Ectodermal cell (in vitro differentiated cells): ENCODE results near the gene IGFBP1.

Source experiments
- H3K27ac ChIP-seq: 2 replicates; pipeline ENCODE4 v1.7.0; 2013; ENCODE audit warnings: mild to moderate bottlenecking, low read depth, low read length; ENCODE audit not compliant: insufficient read depth, poor library complexity, severe bottlenecking
- H3K27me3 ChIP-seq: 2 replicates; pipeline ENCODE4 v1.7.0; 2013; ENCODE audit warnings: mild to moderate bottlenecking, low read length; ENCODE audit not compliant: insufficient read depth, control insufficient read depth, poor library complexity, severe bottlenecking
- H3K36me3 ChIP-seq: one replicate; pipeline ENCODE4 v1.7.0; 2013; ENCODE audit warnings: low read length; ENCODE audit not compliant: control insufficient read depth, insufficient read depth
- H3K4me1 ChIP-seq: one replicate; pipeline ENCODE4 v1.7.0; 2013; ENCODE audit warnings: low read length; ENCODE audit not compliant: control insufficient read depth, insufficient read depth
- H3K4me3 ChIP-seq: 2 replicates; pipeline ENCODE4 v1.7.0; 2013; ENCODE audit warnings: low read depth, low read length, control low read depth; ENCODE audit not compliant: insufficient read depth
- H3K9me3 ChIP-seq: 2 replicates; pipeline ENCODE4 v1.7.0; 2013; ENCODE audit warnings: mild to moderate bottlenecking, low read length, moderate library complexity; ENCODE audit not compliant: control insufficient read depth
- WGBS, 2 experiments: methylation state at CpG; one replicate each; pipeline ENCODE4 v1.1.7; 2013; ENCODE audit warnings: missing lambda C conversion rate in 2 of 2; 5-methylcytosine and 5-hydroxymethylcytosine counted together

The IGFBP1 gene

GRCh38 chr7:45865594-45866410, 22.5 kb upstream of the IGFBP1 start:
- Histone ChIP-seq H3K4me1 (no peaks in the 10 kb centered on the region), H3K9me3 (no peaks in the 10 kb centered on the region), H3K27ac (no peak overlapping the region), H3K36me3 (no peaks in the 10 kb centered on the region), H3K4me3 (no peak overlapping the region), H3K27me3 (no peaks in the 10 kb centered on the region)
- 86 to 88% methylated on average over 13 of the region's 13 CpGs for WGBS, 2 experiments

- H3K27ac ChIP-seq, result no peak overlapping the region
- no peaks in the 10 kb centered on the region for H3K9me3 ChIP-seq
- no peaks in the 10 kb centered on the region for H3K4me1 ChIP-seq
- H3K4me3 ChIP-seq, result no peak overlapping the region
- WGBS, 2 experiments, result 89 to 94% methylated on average over 2 of the region's 2 CpGs
- no peaks in the 10 kb centered on the region for H3K27me3 ChIP-seq
- no peaks in the 10 kb centered on the region for H3K36me3 ChIP-seq
Measured at GRCh38 chr7:45867471-45867870, 20.8 kb upstream of the IGFBP1 start.

GRCh38 chr7:45869426-45869825, 18.9 kb upstream of the IGFBP1 start:
- 79 to 93% methylated on average over 4 of the region's 4 CpGs for WGBS, 2 experiments
- Histone ChIP-seq H3K27me3 (no peaks in the 10 kb centered on the region), H3K27ac (no peak overlapping the region), H3K36me3 (no peaks in the 10 kb centered on the region), H3K4me1 (no peaks in the 10 kb centered on the region), H3K4me3 (no peak overlapping the region), H3K9me3 (no peaks in the 10 kb centered on the region)

DNA sequence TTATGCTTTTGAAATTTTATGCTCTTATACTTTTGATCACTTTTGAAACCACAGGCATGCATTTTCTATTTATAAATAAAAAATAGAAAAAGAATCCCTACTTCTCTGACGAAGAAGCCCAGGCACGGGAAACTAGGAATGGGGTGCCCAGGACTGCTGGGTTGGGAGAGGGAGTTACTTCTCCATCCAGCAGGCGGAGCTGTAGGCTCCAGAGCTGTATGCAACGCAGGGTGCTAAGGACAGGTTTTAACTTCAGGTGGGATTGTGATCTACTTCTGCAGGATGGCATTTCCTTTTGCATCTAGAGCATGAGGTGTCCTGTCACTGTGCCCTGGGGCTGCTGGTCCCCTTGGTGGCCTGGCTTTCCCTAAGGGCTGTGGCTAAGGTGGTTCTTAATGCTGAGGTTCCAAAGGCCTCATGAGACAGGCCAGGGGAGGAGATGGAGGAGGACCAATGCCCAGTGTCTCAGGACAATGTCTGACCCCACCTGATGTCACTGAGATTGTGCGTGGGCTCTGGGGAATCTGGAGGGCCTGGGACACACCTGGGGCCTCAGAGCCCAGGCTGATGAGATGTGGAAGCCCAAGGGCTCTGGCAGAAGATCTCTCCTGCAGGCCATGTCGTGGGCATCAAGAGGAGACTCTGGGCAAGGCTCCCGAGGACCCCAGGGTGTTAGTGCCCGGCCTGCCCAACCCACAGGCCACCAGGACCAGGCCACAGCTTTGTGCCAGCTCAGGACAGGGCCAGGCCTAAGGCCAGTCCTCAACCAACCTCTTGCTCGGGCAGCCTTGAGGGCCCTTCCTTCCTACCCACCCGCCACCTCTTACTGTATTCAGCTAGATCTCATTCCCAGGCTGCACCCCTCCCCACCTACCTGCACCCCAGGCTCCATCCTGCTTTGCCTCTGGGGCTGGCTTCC, 15.9 kb upstream of the IGFBP1 start:
- Histone ChIP-seq H3K4me1 (no peaks in the 10 kb centered on the region), H3K27ac (no peak overlapping the region), H3K36me3 (no peaks in the 10 kb centered on the region), H3K27me3 (no peaks in the 10 kb centered on the region), H3K4me3 (no peak overlapping the region), H3K9me3 (no peaks in the 10 kb centered on the region)
- 67 to 68% methylated on average over 10 of the region's 10 CpGs for WGBS, 2 experiments

GRCh38 chr7:45873035-45873354, 15.3 kb upstream of the IGFBP1 start, which contains the start of gene CCDC201:
Gene CCDC201 (minus strand): TSS chr7:45873082. CDS start chr7:45873007, 75 bp downstream.
- no peaks in the 10 kb centered on the region for H3K36me3 ChIP-seq
- WGBS, 2 experiments, result 92 to 94% methylated on average over 6 of the region's 7 CpGs
- H3K4me3 ChIP-seq, result no peak within 1 kb of the TSS
- H3K9me3 ChIP-seq, result no peaks in the 10 kb centered on the region
- no peaks in the 10 kb centered on the region for H3K27me3 ChIP-seq
- no peaks in the 10 kb centered on the region for H3K4me1 ChIP-seq
- H3K27ac ChIP-seq, result no peak within 1 kb of the TSS

DNA sequence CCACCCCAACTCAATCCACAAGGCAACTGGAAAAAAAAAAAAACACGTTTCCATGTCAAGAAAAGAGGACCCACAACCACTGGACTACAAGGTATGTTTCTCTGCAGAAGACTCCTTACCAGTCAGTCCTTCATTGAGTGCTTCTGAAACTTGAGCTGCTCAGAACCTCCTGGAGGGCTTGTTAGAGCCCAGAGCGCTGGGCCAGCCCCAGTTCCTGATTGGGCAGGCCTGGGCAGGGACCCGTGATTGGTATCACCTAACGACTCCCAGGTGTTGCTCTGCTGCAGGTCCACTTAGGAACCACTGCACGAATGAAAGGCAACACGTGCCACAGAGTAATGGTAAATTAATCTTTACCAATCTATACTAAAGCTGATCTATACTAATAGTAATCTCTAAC, 14.9 kb upstream of the IGFBP1 start:
- H3K27me3 ChIP-seq, result no peaks in the 10 kb centered on the region
- 87 to 89% methylated on average over 6 of the region's 6 CpGs for WGBS, 2 experiments
- no peak overlapping the region for H3K27ac ChIP-seq

DNA sequence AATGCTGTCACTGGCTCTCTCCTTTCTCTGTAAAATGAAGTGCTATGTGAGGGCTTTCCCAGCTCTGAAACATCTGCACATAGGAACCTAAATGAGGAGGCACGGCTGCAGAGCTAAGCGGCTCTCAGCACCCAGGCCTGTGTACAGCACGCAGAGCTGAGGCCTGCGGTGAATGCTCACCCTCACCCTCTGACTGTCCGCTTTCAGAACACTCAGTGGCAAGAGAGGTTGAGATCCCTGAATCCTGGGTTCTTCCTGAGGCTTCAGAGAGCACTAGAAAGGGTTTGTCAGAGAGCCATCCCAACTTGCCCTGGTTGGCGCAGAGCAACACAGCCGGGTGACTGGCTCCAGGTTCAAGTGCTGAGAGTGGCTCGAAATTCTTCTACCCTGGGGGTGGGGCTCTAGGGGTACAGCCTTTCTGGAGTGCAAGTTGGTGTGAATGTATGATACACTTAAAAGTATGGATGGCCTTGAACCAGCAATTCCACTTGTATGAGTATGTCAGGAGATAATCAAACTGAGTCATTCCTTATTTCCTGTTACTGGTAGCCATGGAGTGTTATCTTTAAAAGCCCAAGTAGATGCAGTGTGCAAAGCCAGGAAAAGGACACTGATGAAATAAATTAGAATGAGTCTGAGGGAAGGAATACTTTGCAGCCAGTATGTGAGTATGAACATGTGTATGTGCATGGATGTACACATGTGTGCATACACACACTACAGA, 13.7 kb upstream of the IGFBP1 start:
- Histone ChIP-seq H3K36me3 (no peaks in the 10 kb centered on the region), H3K27ac (no peak overlapping the region), H3K4me1 (no peaks in the 10 kb centered on the region), H3K27me3 (no peaks in the 10 kb centered on the region), H3K9me3 (no peaks in the 10 kb centered on the region), H3K4me3 (no peak overlapping the region)
- WGBS, 2 experiments, result 94 to 95% methylated on average over 8 of the region's 8 CpGs

More for the DNA sequence above, 14.9 kb upstream of the IGFBP1 start:
- Histone ChIP-seq H3K4me3 (no peak overlapping the region), H3K36me3 (no peaks in the 10 kb centered on the region), H3K4me1 (no peaks in the 10 kb centered on the region), H3K9me3 (no peaks in the 10 kb centered on the region)

GRCh38 chr7:45876519-45876918, 11.8 kb upstream of the IGFBP1 start:
- Histone ChIP-seq H3K9me3 (no peaks in the 10 kb centered on the region), H3K36me3 (no peaks in the 10 kb centered on the region), H3K27ac (no peak overlapping the region), H3K4me1 (no peaks in the 10 kb centered on the region), H3K4me3 (no peak overlapping the region), H3K27me3 (no peaks in the 10 kb centered on the region)
- 87 to 92% methylated on average over 2 of the region's 2 CpGs for WGBS, 2 experiments

DNA sequence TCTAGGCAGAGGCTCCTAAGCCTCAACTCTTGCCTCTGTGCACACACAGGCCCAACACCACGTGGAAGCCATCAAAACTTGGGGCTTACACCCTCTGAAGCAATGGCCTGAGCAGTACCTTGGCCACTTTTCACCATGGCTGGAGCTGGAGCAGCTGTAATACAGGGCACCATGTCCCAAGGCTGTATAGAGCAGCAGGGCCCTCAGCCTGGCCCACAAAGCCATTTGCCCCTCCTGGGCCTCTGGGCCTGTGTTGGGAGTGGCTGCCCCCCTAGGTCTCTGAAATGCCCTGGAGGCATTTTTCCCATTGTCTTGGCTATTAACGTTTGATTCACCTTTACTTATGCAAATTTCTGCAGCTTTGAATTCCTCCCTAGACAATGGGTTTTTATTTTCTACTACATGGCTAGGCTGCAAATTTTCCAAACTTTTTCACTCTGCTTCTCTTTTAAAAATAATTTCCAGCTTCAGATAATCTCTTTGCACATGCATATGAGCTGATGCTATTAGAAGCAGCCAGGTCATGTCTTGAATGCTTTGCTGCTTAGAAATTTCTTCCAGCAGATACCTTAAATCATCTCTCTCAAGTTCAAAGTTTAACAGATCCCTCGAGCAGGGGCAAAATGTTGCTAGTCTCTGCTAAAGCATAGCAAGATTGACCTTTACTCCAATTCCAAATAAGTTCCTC, 9.7 kb upstream of the IGFBP1 start:
- no peaks in the 10 kb centered on the region for H3K4me1 ChIP-seq
- H3K36me3 ChIP-seq, result no peaks in the 10 kb centered on the region
- no peak overlapping the region for H3K4me3 ChIP-seq
- no peaks in the 10 kb centered on the region for H3K27me3 ChIP-seq
- H3K9me3 ChIP-seq, result no peaks in the 10 kb centered on the region
- no peak overlapping the region for H3K27ac ChIP-seq
- WGBS, 2 experiments, result 54 to 61% methylated on average over 3 of the region's 3 CpGs
